GM21515 (cell line): Measurements from ENCODE around the gene KCTD8.

Experiments
- ATAC-seq: cut with Tn5 transposase; IDR thresholded peaks from one replicate; pipeline ENCODE4 v1.9.1; 2021; ENCODE audit not compliant: unreplicated experiment

Gene KCTD8

DNA sequence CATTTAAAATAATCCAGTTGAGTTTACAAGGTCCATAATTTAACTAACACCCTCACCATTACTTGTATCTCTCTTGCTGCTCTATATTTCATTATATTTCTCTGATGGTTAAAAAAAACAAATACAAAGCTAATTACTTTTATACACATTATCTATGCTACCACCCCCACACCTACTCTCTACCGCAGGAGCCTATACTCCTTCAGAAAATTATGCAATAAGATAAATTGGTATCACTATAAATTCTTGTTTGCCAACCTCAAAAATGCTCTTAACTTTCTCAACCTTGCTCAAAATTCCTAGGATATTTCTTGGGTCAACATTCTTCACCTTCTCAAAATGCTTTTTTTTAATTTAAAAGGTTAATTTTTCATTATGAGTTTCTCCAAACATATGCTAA, 282.7 kb downstream of the KCTD8 start:
- no peak for ATAC-seq

DNA sequence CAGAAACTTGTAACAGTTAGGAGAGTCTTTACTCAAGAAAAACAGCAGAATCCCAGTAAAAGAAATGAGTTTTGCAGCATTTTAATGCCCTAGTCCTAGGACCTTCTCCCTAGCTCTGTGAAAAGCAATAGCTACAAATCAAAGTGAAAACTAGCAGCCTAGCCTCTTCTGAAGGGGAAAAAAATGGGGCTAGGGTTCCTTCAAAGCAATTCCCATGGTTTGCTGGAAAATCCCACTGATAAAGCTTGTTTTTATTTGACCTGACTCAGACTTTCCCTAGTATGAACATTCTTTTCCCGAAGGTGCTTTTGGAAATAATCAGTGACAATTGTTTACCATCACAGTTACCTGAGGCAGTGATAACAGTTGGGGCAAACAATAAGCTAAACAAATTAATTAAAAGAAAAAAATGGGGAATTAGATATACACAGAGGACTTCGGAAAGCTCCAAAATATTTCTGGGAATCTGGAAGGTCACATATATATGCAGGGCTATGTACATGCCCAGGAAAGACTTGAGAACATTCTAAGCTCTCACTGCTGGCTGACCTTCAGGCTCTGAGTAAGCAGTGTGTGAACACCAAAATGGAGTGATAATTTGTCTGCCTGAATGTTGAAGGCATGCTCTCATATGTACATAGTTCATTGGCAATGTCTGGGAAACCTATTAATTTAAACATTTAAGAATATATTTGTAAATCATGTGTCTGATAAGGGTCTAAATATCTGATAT, 285.9 kb downstream of the KCTD8 start:
- ATAC-seq, result no peak

DNA sequence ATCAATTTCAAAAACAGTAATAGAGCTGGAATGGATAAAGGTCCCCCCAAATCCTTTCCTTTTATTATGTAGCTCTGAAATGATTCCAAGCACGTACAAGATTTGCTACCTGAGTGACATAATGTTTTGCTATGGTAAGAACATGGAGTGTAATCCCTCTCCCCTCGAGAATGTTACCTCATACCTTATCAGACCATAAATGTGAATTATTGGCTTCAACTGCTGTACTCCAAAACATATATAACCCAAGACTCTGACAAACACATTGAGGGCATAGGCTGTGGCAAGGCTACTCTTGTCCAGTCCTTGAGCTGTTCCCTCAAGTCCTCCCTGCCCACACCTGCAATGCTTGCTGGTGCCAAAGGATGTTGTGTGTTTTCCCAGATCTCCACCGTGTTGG, 286.9 kb downstream of the KCTD8 start:
- ATAC-seq, result no peak

DNA sequence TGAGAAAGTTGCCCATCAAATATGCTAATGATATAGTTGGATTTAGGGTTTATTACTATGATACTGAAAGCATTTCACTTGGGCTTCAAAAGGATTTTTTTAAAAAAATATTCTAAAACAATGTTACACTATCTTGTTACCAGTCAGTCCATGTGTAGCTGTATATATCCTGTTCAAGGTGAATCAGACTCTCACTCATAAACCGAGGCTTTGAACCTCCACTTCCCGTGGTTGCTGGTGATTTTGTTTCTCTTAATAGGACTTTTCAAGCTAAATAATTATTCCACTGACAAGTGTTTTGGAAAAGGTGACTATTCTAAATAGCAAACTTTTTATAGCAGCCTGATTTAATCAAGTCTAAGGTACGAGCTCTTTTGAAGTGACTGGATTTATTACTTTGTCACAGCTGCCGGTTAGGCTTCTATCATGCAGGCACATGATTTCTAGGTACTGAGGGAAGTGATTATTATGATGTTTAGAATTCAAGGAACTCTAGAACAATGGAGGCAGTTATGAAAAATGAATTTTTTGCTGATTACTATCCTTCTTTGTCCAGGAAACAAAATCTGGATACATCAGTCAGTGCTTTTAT, 287.7 kb downstream of the KCTD8 start:
- ATAC-seq, result no peak

DNA sequence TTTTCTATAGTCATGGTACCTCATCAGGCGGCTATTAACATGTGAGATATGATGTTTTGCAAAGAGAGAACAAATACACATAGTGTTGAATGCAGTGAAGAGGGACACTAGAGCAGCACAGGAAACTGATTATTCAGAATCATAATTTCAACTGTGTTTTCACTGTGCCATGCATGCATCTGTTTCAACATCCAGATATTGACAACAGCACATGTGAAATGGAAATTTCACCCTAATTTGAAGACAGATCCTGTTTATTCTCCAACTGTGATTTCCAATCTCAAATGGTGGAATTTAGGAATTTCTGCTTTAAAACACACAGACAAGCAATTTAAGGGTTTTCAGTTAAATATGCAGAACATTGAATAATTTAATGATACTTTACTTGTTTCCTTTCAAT, 288.6 kb downstream of the KCTD8 start:
- ATAC-seq, result no peak

DNA sequence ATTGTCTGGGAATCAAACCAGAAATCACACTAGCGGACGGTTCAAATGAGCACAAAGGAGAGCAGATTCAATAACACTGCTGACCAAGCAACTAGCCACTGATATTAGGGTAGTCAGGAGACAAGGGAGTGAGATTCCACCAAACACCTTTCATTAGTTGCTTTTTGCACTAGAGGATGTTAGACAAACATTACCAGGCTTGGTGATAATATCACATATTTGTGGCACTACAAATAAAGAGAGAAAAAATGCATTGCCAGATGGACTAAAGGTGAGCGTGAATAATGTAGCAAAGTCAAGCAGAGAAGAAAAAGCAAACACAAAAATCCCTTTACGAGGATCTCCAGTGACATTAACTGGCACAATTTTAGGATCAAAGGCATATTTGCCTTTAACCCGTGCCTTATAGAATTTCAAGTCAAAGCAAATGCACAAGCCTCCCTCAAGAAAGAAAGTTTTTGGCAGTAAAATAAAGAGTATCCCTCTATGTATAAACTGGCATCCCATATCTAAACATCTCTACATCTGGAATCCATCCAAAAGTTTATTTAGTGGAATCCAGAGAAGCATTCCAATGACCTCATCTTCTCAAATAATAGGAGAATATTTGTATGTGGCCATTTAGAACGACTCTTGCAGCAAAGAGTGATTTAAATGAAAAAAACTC, 290.9 kb downstream of the KCTD8 start:
- ATAC-seq, result no peak

DNA sequence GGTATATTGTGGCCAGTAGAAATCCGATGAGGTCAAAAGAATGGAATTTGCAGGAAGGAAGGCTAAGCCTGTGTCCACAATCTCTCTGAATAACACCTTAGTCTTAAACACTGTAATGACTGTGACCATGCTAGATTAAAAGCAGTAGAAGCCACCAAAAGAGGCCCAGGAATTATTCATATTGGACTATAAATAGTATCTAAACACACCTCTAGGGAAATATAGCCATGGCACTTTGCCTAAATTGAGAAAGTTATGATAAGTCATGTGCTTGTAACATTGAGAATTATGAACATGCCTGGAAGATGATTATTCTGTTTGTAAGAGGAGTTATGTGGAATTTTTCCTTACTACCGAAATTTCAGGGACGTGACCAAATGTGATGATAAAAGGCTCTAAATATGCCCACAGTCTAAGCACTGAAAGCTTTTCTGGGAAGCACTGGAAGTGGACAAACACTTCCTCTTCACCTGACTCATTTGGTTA, 298.5 kb downstream of the KCTD8 start:
- ATAC-seq, result no peak

DNA sequence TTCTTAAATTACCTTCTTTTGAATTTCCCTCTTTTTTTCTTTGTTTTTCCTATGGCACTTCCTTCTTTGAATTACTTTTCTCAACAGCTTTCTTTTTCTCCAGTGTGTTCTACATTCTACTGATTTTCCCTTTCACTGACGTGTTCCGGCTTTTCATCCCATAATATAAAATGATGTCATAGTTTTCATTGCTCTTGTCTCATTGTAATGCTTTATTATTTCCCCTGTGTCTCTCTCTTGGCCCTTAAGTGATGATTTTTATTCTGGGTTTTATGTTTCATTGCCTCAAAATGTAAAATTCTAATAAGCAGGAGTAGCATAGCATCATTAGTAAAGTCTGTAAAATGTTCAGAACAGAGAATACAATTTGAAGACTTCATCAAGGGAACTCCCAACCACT, 299.3 kb downstream of the KCTD8 start:
- no peak for ATAC-seq

DNA sequence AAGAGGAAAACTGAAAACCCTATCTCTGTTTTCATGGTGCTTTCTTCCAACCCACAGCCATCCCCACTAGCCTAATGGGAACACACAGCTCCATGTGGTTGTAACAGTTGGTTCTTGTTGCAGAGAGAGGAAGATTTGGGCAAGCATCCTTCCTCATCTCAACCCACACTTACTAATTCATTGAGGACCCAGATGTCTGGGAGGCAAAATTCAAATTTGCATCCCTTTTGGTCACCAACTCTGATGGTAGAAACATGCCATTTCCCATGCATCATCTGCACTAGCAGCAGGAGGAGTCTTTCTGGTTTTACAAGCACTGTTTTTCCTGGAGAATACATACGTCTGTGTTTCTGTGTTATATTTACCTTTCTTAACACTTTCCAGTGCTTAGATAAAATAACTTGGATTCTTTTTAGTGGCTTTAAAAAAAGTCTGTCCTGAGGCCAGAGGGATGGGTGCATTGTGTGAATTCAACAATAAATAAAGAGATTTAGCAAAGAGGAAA, 301.0 kb downstream of the KCTD8 start:
- no peak for ATAC-seq

DNA sequence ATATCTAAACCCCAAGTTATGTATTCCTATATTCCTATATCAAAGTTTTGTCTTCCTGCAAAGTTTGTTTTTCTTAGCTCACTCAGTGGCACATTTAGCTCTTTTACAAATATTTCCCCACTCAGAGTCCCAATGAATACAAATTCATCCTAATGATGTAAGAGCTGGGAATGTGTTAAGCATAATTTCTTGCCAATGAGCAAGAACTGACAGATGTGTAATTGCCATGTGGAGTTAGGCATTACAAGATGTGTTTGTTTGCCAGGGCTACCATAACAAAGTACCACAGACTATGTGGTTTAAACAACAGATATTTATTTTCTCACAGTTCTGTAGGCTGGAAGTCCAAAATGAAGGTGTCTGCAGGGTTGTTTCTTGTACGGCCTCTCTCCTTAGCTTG, 302.1 kb downstream of the KCTD8 start:
- ATAC-seq, result no peak

DNA sequence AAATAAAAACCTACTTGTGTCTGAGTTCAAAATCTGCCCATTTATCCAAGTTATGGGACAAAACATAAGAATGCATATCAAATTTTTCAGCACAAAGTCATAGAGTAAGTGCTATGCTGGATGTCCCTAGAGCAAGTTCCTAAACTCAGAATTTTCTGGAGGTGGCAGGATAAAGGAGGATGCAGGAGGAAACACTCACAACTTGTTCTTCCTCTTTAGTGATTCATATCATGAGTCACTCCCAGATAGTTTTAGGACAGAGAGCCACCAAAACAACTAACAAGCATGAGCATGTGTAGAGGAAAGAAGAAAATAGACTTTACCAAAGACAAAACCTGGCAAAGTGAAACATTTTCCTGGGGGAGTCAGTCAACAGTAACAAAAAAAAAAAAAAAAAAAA, 302.7 kb downstream of the KCTD8 start:
- ATAC-seq, result no peak

DNA sequence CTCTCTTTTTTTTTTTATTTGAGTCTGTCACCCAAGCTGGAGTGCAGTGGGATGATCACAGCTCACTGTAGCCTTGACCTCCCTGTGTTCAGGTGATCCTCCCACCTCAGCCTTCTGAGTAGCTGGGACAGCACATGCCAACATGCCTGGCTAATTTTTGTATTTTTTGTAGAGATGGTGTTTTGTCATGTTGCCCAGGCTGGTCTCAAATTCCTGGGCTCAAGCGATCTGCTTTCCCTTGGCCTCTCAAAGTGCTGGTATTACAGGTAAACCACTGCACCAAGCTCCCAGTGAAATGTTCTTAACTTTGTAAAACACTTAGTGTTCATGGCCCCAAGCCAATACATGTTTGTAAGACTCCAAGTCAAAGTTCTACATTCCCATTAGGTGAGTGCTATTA, 316.1 kb downstream of the KCTD8 start:
- no peak for ATAC-seq
